Islet of Langerhans (tissue), 1 donor: ENCODE data around the gene CALN1.
"Not testable (repeated sequence)": the region's sequence is repeated elsewhere in the genome, so short reads cannot be mapped to it uniquely, and the experiment has no call there.

ENCODE experiments used
- FAIRE-seq: peaks from one replicate; lab custom pipeline; 2011; peaks lifted over from hg19 to GRCh38; lab: Jason Lieb, UNC

The CALN1 gene

GRCh38 chr7:71864130-71864529, 548.0 kb downstream of the CALN1 start:
- FAIRE-seq: no peak

DNA sequence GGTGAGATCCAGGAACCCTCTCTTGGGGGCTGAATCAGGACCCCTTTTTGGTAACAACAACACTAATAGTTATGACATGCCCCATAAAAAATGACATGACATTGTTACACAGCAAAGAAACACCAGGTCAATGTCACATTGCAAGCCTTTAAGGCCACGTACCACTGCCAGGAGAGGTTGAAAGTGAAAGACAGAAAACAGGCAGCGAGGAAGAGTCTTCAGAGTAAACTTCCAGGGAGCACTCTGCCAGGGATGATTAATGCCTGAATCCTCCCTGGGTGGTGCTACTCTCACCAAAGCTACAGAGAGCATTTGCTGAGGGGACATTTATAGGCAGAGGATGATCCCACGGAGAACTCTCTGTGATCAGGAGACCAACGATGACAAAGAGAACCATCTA, 551.6 kb downstream of the CALN1 start:
- no peak for FAIRE-seq

DNA sequence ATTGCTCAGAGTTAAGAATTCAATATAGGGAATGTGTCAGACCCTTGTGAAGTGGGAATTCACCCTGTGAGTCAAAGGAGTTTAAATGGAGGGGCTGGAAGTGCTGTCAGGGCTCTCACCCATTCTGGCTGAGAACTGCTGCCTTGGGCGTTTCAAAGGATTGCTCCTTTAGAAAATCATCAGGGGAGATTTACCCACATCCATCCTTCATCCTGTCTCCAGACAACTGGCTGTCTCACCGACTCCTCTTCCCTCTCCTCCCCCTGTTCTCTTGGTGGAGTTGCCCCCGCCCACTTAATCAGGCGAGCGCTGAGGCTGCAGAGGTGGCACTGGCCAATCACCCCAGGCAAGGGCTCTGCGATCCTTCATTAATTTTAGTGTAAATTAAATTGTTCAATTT, 554.8 kb downstream of the CALN1 start:
- no peak for FAIRE-seq

- no peak for FAIRE-seq
Measured at GRCh38 chr7:71854546-71855397, 557.4 kb downstream of the CALN1 start.

- FAIRE-seq: no peak
Measured at GRCh38 chr7:71851776-71852498, 560.2 kb downstream of the CALN1 start.

- FAIRE-seq: no peak
Measured at GRCh38 chr7:71846160-71846559, 566.0 kb downstream of the CALN1 start.

DNA sequence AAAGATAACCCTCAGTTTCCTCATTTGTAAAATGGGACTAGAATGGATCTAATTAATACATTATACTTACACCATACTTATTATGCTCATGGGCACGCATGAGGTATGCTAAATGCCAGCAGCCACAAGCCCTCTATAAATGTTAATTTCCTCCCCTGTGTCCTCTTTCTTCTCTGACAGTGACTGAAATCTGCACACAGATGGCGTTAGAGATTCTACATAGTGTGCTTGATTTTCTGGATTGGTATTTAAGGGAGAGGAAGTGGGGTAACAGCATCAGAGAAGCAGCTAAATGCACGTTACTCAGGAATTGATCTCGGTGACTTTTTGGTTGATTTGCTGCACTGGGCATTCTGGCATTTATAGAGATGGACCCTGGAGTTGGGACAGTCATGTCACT, 568.5 kb downstream of the CALN1 start:
- no peak for FAIRE-seq

- no peak for FAIRE-seq
Measured at GRCh38 chr7:71842786-71843185, 569.4 kb downstream of the CALN1 start.

GRCh38 chr7:71842381-71842780, 569.8 kb downstream of the CALN1 start:
- no peak for FAIRE-seq

DNA sequence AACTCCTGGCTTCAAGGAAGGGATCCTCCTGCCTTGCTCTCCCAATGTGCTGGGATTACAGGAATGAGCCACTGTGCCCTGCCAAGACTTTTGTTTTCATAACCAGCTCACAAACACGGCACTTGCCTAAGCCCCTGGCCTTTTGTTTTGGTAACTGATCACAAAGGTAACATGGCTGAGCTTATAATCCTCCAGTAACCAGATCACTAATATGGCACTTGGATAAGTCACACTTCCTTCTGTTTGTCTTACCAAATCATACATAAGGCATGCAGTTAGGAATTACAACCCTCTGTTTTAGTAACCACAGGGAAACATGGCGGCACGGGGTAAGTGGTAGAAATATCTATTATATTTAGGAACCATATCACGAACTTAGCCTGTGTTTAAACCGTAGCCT, 577.1 kb downstream of the CALN1 start:
- FAIRE-seq: no peak

DNA sequence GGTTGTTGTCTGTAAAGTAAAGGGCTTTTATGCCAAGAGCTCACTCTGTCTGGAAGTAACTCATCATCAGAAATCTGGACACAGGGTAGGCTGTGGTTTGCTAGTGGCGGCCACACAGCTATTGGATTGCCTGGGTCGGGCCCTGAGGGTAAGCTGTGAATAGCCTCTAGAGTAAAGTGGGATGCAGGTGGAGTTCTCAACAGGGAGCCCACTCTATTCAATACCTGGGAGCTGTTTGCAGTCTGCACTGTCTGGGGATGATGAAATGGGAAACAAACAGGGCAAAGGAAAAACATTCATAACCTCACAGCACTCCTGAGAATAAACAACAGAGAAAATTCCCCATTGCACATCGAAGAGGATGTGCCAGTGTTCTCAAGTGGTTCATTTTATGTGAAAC, 582.6 kb downstream of the CALN1 start:
- no peak for FAIRE-seq

- no peak for FAIRE-seq
Measured at GRCh38 chr7:71828361-71828760, 583.8 kb downstream of the CALN1 start.

DNA sequence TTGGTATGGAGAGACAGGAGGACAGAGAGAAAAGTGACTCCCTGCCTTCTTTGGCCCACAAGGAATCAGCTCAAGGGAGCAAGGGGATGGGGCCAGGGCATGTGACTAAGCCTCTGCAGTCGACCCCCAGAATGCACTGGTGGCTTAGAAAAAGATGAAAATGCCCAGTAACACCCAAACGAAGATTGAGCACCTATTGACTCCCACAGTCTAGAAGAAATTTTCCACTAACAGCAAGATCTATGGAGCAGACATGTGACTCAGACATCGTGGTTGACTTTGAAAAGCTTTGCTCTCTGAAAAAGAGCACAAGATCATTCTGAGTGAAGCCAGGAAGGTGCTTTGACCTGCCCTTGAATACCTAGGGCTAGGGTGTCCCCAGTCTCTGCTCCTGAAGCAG, 586.0 kb downstream of the CALN1 start:
- no peak for FAIRE-seq

- FAIRE-seq: no peak
Measured at GRCh38 chr7:71824006-71824760, 588.0 kb downstream of the CALN1 start.

- FAIRE-seq: not testable (repeated sequence)
Measured at GRCh38 chr7:71822406-71822805, 589.7 kb downstream of the CALN1 start.

- no peak for FAIRE-seq
Measured at GRCh38 chr7:71817916-71818315, 594.2 kb downstream of the CALN1 start.

DNA sequence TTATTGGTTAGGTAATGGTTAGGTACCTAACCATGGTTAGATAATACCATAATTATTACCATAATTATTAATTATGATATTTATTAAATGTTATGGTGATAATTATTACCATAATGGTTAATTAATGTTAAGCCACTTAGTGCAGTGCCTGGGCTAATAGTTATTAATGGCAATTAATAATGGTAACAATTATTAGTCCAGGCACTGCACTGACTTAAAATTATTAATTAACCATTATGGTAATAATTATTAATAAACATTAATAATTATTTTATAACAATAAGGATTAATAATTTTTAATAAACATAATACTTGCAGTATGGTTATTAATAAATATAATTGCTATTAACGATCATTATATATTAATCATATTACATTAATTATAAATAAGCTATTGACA, 604.0 kb downstream of the CALN1 start:
- FAIRE-seq: no peak

- FAIRE-seq: no peak
Measured at GRCh38 chr7:71804256-71804655, 607.9 kb downstream of the CALN1 start.

GRCh38 chr7:71801976-71802375, 610.2 kb downstream of the CALN1 start:
- no peak for FAIRE-seq

GRCh38 chr7:71800321-71800720, 611.8 kb downstream of the CALN1 start:
- FAIRE-seq: no peak

DNA sequence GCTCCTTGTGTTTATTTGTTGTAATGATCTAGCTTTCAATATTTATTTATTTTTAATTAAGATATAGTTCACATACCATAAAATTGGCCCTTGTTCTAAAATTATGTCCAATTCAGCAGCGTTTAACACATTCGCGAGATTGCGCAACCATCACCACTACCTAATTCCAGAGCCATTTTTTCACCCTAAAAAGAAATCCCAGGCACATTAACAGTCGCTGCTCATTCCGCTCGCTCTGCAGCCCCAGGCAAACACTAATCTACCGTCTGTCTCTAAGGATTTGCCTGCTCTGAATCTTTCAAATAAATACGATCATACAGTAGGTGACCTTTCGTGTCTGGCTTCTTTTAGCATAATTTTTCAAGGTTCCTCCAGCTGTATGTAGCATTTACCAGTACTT, 616.7 kb downstream of the CALN1 start:
- no peak for FAIRE-seq

DNA sequence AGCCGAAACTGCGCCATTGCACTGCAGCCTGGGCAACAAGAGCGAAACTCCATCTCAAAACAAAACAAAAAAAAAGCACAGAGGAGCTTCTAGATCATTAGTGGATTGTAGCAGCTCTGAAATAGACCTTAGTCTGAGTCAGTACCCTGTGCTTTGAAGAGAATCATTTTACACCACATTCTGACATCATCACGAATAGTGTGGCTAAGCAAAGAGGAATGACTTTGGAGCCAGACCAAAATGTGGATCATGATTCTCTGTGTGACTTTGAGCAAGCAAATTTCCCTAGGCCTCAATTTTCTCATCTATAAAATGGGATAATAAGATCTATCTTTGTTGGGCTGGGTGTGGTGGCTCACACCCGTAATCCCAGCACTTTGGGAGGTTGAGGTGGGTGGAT, 618.9 kb downstream of the CALN1 start:
- FAIRE-seq: no peak

GRCh38 chr7:71787513-71787912, 624.6 kb downstream of the CALN1 start:
- FAIRE-seq: no peak
